ENCODE measurements around the gene ATP11A.

DNA sequence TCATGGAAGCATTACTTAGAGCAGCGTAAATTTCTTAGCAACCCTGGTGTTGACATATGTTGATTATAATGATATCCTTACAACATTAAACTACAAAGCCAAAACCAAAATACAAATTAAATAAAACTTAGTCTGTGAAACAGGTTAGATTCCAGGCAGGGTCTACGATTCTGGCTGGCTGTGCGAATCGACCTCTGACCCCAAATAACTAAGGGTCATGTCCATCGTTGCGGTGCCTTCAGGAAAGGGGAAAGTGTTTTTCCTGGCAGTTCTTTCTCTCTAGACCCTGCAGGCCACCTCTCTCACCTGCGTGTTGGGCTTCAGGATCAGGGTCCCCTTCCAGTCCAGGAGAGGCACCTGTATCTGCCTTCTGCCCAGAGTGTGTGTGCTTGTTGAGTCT, 66.2 kb downstream of the ATP11A start:
- TF ChIP-seq EZH2phosphoT487 (IDR thresholded peaks at IDR 0.05; ENCODE audit: insufficient read depth, low read depth) = no peak
- TF ChIP-seq EZH2 (IDR thresholded peaks at IDR 0.05; ENCODE audit: insufficient read depth, poor library complexity, severe bottlenecking) = no peak
